DOHH2 (cell line): ENCODE data around the gene CPED1.

ENCODE experiments used
- H3F3A ChIP-seq: fragments of 200-600 bp; sonication (generic), shearing (Covaris generic); 2 replicates; pipeline ENCODE4 v1.6.0; 2016; ENCODE audit warnings: antibody characterized with exemption, mild to moderate bottlenecking; ENCODE audit not compliant: control insufficient read depth, insufficient read depth
- H3K27ac ChIP-seq: fragments of 200-600 bp; sonication (generic); 2 replicates; pipeline ENCODE4 v1.5.1; 2014; ENCODE audit warnings: low read depth, mild to moderate bottlenecking, low read length, moderate library complexity
- H3K27me3 ChIP-seq: fragments of 200-600 bp; sonication (generic); 2 replicates; pipeline ENCODE4 v1.6.1; 2014; ENCODE audit warnings: mild to moderate bottlenecking, low read length, mixed read lengths; ENCODE audit not compliant: control insufficient read depth
- H3K36me3 ChIP-seq: fragments of 200-600 bp; sonication (generic); 2 replicates; pipeline ENCODE4 v1.6.1; 2014; ENCODE audit warnings: mild to moderate bottlenecking, low read length, moderate library complexity, mixed read lengths; ENCODE audit not compliant: control insufficient read depth
- H3K4me1 ChIP-seq: fragments of 200-600 bp; sonication (generic); 2 replicates; pipeline ENCODE4 v1.6.1; 2014; ENCODE audit warnings: mild to moderate bottlenecking, low read length, mixed read lengths; ENCODE audit not compliant: control insufficient read depth
- H3K4me2 ChIP-seq: fragments of 200-600 bp; sonication (generic); 2 replicates; pipeline ENCODE4 v1.6.0; 2014; ENCODE audit warnings: mild to moderate bottlenecking, low read length, moderate library complexity
- H3K4me3 ChIP-seq: fragments of 200-600 bp; sonication (generic); 2 replicates; pipeline ENCODE4 v1.5.1; 2014; ENCODE audit warnings: mild to moderate bottlenecking, low read length, mixed read lengths
- H3K79me2 ChIP-seq: fragments of 200-600 bp; sonication (generic); 2 replicates; pipeline ENCODE4 v1.6.1; 2014; ENCODE audit warnings: mild to moderate bottlenecking, low read length, mixed read lengths; ENCODE audit not compliant: control insufficient read depth
- H3K9me2 ChIP-seq: fragments of 200-600 bp; sonication (generic); replicated peaks from 2 replicates; pipeline ENCODE4 v1.6.1; 2014; ENCODE audit warnings: mild to moderate bottlenecking, low read length, mixed read lengths; ENCODE audit not compliant: control insufficient read depth
- H3K9me3 ChIP-seq: fragments of 200-600 bp; sonication (generic); 2 replicates; pipeline ENCODE4 v1.6.1; 2014; ENCODE audit warnings: antibody characterized with exemption, low read length, mixed read lengths; ENCODE audit not compliant: control insufficient read depth, insufficient read depth
- H4K20me1 ChIP-seq: fragments of 200-600 bp; sonication (generic); 2 replicates; pipeline ENCODE4 v1.6.0; 2014; ENCODE audit warnings: low read depth, mild to moderate bottlenecking, antibody characterized with exemption, low read length, moderate library complexity; ENCODE audit not compliant: control insufficient read depth, insufficient read depth
- CTCF ChIP-seq: fragments of 200-600 bp; sonication (generic); IDR thresholded peaks from one replicate; pipeline ENCODE4 v1.5.1; 2014; ENCODE audit warnings: antibody characterized with exemption, mild to moderate bottlenecking, low read depth, low read length; ENCODE audit not compliant: poor library complexity, severe bottlenecking
- EZH2phosphoT487 ChIP-seq: fragments of 200-600 bp; sonication (generic); IDR thresholded peaks from 2 replicates; pipeline ENCODE4 v1.6.1; 2017; ENCODE audit warnings: borderline replicate concordance, mild to moderate bottlenecking, antibody characterized with exemption, low read length, moderate library complexity, mixed read lengths

Gene CPED1

DNA sequence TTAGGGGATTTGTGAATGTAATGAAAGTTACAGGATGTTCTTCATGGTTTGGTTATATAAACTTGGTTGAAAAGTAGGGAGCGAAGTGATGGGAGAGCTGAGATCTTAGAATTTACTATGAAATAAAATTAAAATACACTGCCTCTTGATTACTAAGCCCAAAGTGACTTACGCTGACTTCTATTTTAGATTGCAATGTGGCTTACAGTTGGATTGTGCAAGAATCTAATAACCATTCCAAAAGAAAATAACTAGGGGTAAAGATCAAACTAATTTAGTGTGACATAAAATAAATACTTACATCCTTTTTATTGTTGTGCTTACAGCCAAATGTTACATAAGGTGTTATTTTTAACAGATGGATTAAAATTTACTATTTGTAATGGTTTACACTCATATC is 355.6 kb downstream of the CPED1 start:
- Histone ChIP-seq H3K4me3 (no peak overlapping the region), H3K9me3 (no peaks in the 10 kb centered on the region), H3K9me2 (no peaks in the 10 kb centered on the region), H3F3A (0 out of 2 replicates have a peak, but pooled peaks cover 6% of the 10 kb centered on the region), H3K4me1 (no peaks in the 10 kb centered on the region), H3K27ac (no peak overlapping the region), H3K27me3 (no peaks in the 10 kb centered on the region), H4K20me1 (no peaks in the 10 kb centered on the region), H3K79me2 (no peaks in the 10 kb centered on the region), H3K36me3 (peaks cover 20% of the 10 kb centered on the region), H3K4me2 (no peak overlapping the region)
- TF ChIP-seq EZH2phosphoT487 (no peak), CTCF (no peak)

- Histone ChIP-seq H4K20me1 (no peaks in the 10 kb centered on the region), H3K9me3 (no peaks in the 10 kb centered on the region), H3K4me2 (no peak overlapping the region), H3K9me2 (no peaks in the 10 kb centered on the region), H3K27me3 (no peaks in the 10 kb centered on the region), H3F3A (0 out of 2 replicates have a peak, but pooled peaks cover 6% of the 10 kb centered on the region), H3K79me2 (no peaks in the 10 kb centered on the region), H3K36me3 (peaks cover 20% of the 10 kb centered on the region), H3K27ac (no peak overlapping the region), H3K4me1 (no peaks in the 10 kb centered on the region), H3K4me3 (no peak overlapping the region)
- TF ChIP-seq CTCF (no peak), EZH2phosphoT487 (no peak)
These were observed 356.0 kb downstream of the CPED1 start for GRCh38 chr7:121344497-121344896.
